Measurements from ENCODE around the gene SLC29A4. TPM values are rescaled to one million over a fixed set of nuclear protein-coding genes. Genes with fewer than 3 reads are reported as not detected.
"Not testable (repeated sequence)": the region's sequence is repeated elsewhere in the genome, so short reads cannot be mapped to it uniquely, and the experiment has no call there.

SLC29A4 gene
- total RNA-seq, 1 experiment from 2014 or later: 4.4 TPM

DNA sequence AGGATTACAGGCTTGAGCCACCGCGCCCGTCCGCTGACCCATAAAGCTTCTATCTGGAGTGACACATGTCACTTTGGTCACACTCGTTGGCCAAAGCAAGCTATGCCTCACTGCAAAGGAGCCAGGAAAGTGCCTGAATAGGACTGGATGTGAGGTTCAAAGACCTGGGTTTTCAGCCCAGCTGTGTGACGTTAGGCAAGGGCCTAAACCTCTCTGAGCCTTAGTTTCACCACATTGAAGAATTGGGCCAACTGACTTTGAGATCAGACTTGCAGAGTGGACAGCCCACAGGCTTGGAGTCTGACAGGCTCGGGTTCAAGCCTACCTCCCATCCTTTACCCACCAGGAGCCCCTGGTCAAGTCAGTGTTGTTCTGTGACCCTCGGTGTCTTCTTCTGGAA lies 5.8 kb downstream of the SLC29A4 start:
- not testable (repeated sequence) for H3K4me3 ChIP-seq, H3K27me3 ChIP-seq, DNase-seq, H3K9me3 ChIP-seq, H3K36me3 ChIP-seq

DNA sequence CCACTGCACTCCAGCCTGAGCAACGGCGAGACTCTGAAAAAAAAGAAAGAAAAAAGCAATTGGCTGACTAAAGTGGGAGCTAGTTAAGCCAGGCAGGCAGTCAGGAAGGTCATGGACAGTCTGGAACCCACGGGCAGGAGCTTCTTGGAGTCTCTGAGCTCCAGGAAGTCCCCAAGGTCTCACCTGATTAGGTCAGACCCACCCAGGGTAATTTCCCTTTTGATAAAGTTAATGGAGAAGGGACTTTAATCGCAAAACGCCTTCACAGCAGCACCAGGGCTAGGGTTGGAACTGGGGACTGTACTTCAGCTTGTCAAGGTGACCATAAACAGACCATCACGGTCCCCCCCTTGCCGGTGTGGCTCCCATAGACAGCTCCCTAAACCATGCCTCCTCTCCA lies 6.6 kb downstream of the SLC29A4 start:
- DNase-seq: no peak
- no peaks in the 10 kb centered on the region for H3K9me3 ChIP-seq
- H3K36me3 ChIP-seq: no peaks in the 10 kb centered on the region
- H3K27me3 ChIP-seq: no peaks in the 10 kb centered on the region
- no peak overlapping the region for H3K4me3 ChIP-seq

GRCh38 chr7:5291301-5291700 lies 8.6 kb downstream of the SLC29A4 start:
- Histone ChIP-seq H3K4me3 (no peak overlapping the region), H3K9me3 (no peaks in the 10 kb centered on the region), H3K27me3 (no peaks in the 10 kb centered on the region), H3K36me3 (no peaks in the 10 kb centered on the region)
- DNase-seq: no peak

GRCh38 chr7:5291711-5292335 lies 9.1 kb downstream of the SLC29A4 start:
- H3K9me3 ChIP-seq, H3K36me3 ChIP-seq, DNase-seq, H3K27me3 ChIP-seq, H3K4me3 ChIP-seq: not testable (repeated sequence)

DNA sequence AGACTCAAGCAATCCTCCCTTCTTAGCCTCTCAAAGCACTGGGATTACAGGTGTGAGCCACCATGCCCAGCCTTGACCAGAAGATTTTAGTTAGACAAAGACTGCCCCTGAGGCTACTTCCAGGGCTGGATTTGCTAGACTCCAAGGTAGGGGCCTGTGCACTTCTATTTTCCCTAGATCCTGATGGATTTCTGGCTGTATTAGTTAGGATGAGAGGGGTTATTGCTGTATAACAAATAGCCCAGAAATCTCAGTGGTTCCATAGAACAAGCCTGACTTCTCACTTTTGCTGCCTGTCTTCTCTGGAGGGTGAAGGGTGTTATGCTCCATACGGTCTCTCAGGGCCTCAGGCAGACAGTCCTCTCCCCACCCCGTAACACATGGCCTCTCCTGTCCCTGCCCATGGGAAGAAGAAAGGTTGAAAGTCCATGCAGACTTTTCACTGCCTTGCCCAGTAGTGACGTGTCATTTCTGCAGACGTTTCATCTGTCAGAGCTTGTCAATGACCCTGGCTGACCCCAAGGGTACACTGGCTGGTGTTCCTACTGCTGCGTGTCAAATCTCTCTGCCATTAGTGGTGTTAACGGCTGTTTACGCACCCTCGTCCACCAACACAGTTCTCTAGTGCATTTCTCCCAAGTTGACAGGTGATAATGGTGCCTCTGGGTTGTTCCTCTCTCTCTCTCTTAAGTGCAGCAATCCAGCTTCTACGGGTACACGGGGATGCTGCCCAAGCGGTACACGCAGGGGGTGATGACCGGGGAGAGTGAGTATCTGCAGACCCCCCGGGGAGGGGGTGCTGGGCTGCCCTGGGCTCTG lies 11.6 kb downstream of the SLC29A4 start:
- H3K36me3 ChIP-seq: no peaks in the 10 kb centered on the region
- no peak for DNase-seq
- no peaks in the 10 kb centered on the region for H3K9me3 ChIP-seq
- H3K27me3 ChIP-seq: no peaks in the 10 kb centered on the region
- H3K4me3 ChIP-seq: no peak overlapping the region

DNA sequence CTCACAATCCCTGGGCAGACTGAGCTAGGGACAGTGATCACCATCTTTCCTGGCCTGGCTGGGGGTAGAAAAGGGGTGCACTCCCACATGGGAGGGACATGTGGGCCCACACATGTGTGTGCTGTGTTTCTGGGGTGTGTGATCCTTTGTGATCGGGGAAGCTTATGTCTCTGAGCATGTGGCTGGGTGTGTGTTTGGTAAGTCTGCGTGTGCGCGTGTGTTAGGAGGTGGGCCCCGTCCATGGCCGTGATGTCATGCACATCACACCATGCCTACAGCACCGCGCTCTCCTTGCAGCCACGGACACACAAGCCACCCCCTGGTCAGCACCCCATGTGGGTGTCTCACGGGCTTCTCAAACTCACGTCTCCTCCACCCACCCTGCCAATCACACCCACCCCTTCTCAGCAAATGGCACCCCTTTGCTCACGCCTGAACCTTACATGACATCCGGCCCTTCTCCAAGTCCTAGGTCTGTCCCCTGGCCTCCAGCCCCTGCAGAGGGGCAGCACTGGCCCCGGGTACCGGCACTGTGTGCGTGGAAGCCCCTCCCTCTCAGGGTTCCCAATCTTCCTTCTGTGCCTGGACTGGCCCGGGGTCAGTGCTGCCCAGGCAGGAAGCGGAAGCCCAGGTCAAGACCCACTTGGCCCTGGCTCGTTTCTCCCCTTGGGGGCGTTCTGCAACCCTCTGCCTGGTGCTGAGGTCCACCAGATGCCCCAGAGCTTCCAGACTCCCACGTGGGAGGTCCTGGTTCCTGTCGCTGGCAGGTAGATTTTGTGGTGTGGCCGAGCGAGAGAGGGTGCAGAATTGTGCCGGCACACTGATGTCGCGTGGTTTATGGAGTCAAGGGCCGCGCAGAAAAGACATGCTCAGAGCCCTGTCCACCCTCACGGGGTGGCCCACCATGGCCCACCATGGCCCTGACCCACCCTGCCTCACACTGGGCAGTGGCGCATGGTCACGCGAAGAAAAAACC lies 12.6 kb downstream of the SLC29A4 start:
- no peak overlapping the region for H3K4me3 ChIP-seq
- H3K9me3 ChIP-seq: no peaks in the 10 kb centered on the region
- no peak for DNase-seq
- no peaks in the 10 kb centered on the region for H3K36me3 ChIP-seq
- no peaks in the 10 kb centered on the region for H3K27me3 ChIP-seq

DNA sequence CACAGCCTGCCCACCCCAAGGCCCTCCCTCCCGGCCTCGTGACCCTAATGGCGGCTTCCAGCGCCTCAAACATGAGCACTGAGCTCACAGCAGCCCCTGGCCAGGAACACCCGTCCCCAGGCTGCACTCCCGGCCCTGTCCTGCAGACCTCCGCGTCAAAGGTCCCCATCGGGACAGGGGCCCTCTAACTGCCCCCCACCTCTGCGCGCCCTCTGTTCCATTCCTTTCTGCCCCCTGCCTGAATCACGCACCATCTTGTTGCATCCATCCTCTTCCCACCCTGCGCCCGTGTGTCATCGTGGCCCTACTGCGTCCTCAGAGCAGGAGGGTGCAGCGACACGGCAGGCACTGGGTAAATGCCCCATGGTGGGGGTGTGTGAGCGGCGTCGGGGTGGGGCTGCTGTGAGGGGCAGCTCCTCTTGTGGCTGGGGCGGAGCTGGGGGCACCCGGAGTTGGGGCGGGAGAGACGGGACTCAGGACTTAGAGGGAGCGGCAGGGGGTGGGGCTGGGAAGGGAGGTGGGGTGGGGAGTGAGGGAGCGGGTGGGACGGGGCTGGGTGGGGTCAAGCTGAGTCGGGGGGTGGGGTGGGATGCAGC lies 13.4 kb downstream of the SLC29A4 start:
- no peaks in the 10 kb centered on the region for H3K9me3 ChIP-seq
- H3K36me3 ChIP-seq: no peaks in the 10 kb centered on the region
- H3K27me3 ChIP-seq: no peaks in the 10 kb centered on the region
- no peak overlapping the region for H3K4me3 ChIP-seq
- no peak for DNase-seq

DNA sequence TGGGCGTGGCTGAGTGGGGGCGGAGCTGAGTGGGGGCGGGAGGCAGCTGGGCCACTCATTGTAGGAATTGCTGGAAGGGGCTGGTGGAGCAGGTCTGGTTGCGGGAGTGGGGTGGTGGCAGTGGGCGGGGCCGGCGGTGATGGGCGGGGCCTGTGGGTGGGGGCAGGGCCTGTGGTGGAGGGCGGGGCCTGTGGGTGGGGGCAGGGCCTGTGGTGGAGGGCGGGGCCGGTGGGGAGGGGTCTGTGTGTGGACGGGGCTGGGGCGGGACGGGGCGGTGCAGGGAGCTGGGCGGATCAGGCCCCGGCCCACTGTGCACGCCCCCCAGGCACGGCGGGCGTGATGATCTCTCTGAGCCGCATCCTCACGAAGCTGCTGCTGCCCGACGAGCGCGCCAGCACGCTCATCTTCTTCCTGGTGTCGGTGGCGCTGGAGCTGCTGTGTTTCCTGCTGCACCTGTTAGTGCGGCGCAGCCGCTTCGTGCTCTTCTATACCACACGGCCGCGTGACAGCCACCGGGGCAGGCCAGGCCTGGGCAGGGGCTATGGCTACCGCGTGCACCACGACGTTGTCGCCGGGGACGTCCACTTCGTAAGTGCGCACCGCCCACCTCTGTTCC lies 14.0 kb downstream of the SLC29A4 start:
- Histone ChIP-seq H3K4me3 (no peak overlapping the region), H3K27me3 (no peaks in the 10 kb centered on the region), H3K36me3 (no peaks in the 10 kb centered on the region), H3K9me3 (no peaks in the 10 kb centered on the region)
- DNase-seq: no peak

GRCh38 chr7:5300366-5300765 lies 17.6 kb downstream of the SLC29A4 start:
- no peak for DNase-seq
- Histone ChIP-seq H3K36me3 (no peaks in the 10 kb centered on the region), H3K27me3 (no peaks in the 10 kb centered on the region), H3K9me3 (no peaks in the 10 kb centered on the region), H3K4me3 (no peak overlapping the region)

DNA sequence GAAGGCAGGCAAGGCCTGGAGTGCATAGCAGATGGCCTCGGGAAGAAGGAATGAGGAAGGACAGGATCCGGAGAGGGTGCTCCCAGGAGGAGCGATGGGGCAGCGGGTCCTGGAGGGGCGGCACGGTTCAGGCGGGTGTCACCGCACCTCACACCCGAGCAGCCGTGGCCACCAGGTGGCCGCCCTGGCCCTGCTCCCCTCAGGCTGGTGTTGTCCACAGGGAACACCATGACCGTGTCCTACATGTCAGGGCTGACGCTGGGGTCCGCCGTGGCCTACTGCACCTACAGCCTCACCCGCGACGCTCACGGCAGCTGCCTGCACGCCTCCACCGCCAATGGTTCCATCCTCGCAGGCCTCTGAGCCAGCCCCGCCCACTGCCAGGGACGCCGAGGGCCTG lies 19.8 kb downstream of the SLC29A4 start:
- H3K4me3 ChIP-seq: no peak overlapping the region
- no peak for DNase-seq
- H3K27me3 ChIP-seq: no peaks in the 10 kb centered on the region
- H3K36me3 ChIP-seq: no peaks in the 10 kb centered on the region
- no peaks in the 10 kb centered on the region for H3K9me3 ChIP-seq

DNA sequence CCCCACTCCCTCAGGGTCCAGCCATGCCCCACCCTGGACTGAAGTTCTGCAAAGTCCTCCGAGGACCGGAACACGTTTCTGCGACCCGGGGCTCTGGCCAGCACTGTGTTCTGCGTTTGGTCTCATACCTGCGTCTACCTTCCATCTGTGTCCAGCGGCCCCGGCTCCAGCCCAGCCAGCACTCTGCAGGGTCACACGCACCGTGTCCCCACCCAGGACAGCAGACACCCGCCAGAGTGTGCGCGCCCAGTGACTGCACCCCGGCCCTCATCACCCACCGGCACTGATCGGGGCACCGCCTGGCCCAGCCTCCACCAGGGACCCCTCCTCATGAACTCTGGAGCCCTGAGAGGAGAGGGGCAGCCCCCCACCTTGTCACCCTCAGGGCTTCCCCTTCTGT lies 20.3 kb downstream of the SLC29A4 start:
- no peaks in the 10 kb centered on the region for H3K27me3 ChIP-seq
- 0 out of 2 replicates have a peak, but pooled peaks cover 2% of the 10 kb centered on the region for H3K36me3 ChIP-seq
- no peak overlapping the region for H3K4me3 ChIP-seq
- no peak for DNase-seq
- H3K9me3 ChIP-seq: no peaks in the 10 kb centered on the region

DNA sequence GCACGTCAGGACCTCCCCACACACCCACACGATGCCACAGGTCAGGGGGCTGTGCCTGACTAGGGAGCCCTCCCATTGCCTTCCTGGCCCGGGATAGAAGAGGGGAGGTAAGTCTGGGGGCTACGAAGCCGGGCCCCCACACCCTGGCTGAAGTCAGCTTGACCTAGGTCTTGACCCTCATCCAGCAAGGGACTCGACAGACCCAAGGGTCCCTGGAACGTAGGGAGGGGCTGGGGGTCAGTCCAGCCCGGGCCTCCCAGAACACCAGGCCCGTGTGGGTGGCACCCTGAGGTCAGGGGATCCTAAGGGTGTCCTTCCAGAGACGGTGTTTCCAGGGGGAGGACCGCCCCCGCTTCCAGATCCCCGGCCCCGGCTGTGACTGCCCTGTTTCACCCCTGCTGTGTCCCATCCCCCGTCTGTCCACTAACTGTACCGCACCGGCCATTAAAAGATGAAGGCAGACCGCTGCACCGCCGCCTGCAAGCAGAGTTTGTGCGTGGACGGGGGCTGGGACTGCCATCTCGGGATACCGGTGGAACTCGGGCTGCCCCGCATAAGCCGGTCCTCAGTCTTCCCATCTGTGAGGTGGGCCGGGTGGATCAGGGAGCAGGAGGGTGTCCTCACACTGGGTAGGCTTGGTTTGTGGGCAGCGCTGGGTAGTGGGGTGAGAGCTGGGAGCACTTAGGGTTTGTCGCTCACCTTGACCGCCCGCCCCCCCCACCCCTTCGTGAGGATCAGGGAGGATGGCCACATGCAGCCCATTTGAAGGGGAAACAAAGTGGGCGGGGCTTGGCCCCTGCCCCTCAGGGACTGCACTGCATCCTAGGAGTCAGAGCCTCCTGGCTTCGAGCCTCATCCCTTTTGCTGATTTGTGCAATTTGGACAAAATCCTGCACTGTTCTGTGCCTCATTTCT lies 21.1 kb downstream of the SLC29A4 start:
- Histone ChIP-seq H3K4me3 (no peak overlapping the region), H3K9me3 (no peaks in the 10 kb centered on the region), H3K36me3 (0 out of 2 replicates have a peak, but pooled peaks cover 3% of the 10 kb centered on the region), H3K27me3 (no peaks in the 10 kb centered on the region)
- no peak for DNase-seq

DNA sequence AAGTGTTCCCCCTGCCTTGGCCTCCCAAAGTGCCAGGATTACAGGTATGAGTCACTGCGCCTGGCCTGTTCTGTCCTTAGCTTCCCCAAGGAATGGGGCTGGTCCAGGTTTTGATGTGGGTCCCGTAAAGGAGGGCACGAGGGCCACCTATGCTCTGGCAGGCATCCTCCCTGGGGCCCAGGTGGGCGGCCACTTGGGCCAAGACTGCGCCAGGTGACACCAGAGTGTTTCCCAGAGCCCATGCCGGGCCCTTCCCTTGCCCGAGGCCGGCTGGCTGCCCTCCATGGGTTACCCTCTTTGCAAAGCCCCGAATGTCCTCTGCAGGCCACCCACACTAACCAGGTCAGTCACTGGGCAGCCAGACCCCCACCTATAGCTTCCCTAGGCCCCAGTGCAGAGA lies 22.3 kb downstream of the SLC29A4 start:
- DNase-seq, H3K36me3 ChIP-seq, H3K4me3 ChIP-seq, H3K9me3 ChIP-seq, H3K27me3 ChIP-seq: not testable (repeated sequence)

DNA sequence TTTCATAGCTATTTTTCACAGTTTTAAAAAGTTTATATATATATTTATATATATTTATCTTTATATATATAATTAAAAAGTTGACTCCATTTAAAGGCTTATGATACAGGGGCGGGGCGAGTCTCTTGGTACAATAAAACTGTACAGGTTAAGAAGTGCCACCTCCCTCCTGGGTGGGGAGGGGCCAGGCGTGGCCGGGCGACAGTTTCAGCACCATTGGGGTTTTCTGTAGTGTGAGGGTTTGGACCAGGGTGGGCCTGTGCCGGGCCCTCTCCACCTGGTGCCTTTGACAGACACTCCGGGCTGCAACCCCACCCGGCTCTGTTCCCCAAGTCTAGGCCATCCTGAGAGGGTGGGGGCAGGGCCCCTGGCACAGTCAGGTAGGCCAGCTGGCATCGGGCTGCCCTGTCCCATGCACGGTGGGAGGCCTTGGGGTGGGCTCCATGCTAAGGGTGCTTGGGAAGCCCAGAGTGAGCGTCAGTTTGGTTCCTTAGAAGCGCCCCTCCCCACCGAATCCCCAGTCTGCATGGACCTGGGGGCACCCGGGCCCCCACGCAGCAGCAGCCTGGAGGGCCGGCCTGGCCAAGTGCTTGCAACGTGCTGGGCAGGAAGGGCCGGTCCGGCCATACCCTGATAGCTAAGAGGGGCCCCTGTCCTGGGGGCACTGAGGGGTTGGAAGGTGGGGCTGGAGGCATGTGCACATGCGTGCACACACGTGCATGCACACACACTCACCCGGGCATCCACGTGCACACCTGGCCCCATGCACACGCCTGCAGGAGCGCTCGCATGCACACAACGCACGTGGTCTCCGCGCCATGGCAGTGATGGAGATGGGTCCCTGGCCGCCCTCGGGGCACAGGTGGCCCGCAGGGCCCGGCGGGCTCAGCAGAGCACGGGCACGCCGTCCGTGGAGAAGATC lies 24.7 kb downstream of the SLC29A4 start:
- not testable (repeated sequence) for H3K4me3 ChIP-seq, H3K9me3 ChIP-seq, H3K27me3 ChIP-seq, DNase-seq
- peaks cover 13% of the 10 kb centered on the region for H3K36me3 ChIP-seq

DNA sequence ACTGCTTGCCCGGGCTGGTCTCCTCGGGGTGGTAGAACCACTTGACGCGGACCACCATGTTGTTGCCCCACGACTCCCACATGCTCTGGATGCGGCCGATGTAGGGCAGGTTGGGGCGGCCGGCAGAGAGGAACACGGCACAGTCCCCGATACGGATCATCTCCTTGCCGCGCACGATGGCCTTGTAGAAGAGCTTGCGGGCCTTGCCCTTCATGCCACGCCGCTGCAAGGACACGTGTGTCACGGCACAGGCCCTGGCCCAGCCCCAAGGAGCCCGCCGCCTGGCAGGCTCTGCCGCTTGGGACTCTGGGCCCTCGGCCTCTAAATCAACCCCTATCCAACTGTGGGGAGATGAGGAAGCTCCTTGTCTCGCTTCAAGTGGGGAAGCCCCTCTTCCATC lies 26.4 kb downstream of the SLC29A4 start:
- H3K9me3 ChIP-seq: no peaks in the 10 kb centered on the region
- H3K36me3 ChIP-seq: peaks cover 13% of the 10 kb centered on the region
- no peak overlapping the region for H3K4me3 ChIP-seq

More for the DNA sequence above, 26.4 kb downstream of the SLC29A4 start:
- H3K27me3 ChIP-seq: no peaks in the 10 kb centered on the region
- DNase-seq: no peak
